RWPE2 (cell line): Measurements from ENCODE around the gene EPX.

Experiments
- ATAC-seq: fragments of 200-7000 bp; cut with Tn5 transposase; 3 replicates; pipeline ENCODE4 v1.9.1; 2021; ENCODE audit warnings: low read depth
- DNase-seq: peaks from one replicate; pipeline ENCODE4 v3.0.0-alpha.2; 2020; ENCODE audit warnings: low spot score
- H3K27ac ChIP-seq: fragments of 450-650 bp; 2 replicates; pipeline ENCODE4 v1.5.1; 2017; ENCODE audit warnings: mild to moderate bottlenecking; ENCODE audit not compliant: poor library complexity, severe bottlenecking
- H3K27me3 ChIP-seq: fragments of 250-450 bp; sonication (Bioruptor Pico); 2 replicates; pipeline ENCODE4 v1.5.1; 2021; ENCODE audit warnings: mild to moderate bottlenecking, moderate library complexity; ENCODE audit not compliant: insufficient read depth, poor library complexity, severe bottlenecking
- H3K36me3 ChIP-seq: fragments of 250-450 bp; sonication (Bioruptor Pico); 2 replicates; pipeline ENCODE4 v1.5.1; 2020; ENCODE audit warnings: low read depth, mild to moderate bottlenecking, moderate library complexity
- H3K4me1 ChIP-seq: fragments of 250-450 bp; sonication (Bioruptor Pico); 2 replicates; pipeline ENCODE4 v1.5.1; 2021; ENCODE audit warnings: mild to moderate bottlenecking, moderate library complexity; ENCODE audit not compliant: insufficient read depth, poor library complexity, severe bottlenecking
- H3K4me3 ChIP-seq: fragments of 250-450 bp; sonication (Bioruptor Pico); 2 replicates; pipeline ENCODE4 v1.5.1; 2021; ENCODE audit warnings: mild to moderate bottlenecking, moderate library complexity; ENCODE audit not compliant: severe bottlenecking
- H3K9me3 ChIP-seq: fragments of 250-450 bp; sonication (Bioruptor Pico); 2 replicates; pipeline ENCODE4 v1.5.1; 2021; ENCODE audit warnings: mild to moderate bottlenecking, moderate library complexity; ENCODE audit not compliant: severe bottlenecking
- CTCF ChIP-seq: fragments of 450-650 bp; IDR thresholded peaks from one replicate; pipeline ENCODE4 v1.5.1; 2017; ENCODE audit warnings: mild to moderate bottlenecking, moderate library complexity; ENCODE audit not compliant: poor library complexity, severe bottlenecking

EPX gene

GRCh38 chr17:58229881-58230280, 37.4 kb downstream of the EPX start:
- H3K4me3 ChIP-seq, result no peak overlapping the region
- no peaks in the 10 kb centered on the region for H3K36me3 ChIP-seq
- TF ChIP-seq CTCF, result no peak
- ATAC-seq (no peak), DNase-seq (no peak)
- no peaks in the 10 kb centered on the region for H3K4me1 ChIP-seq
- no peaks in the 10 kb centered on the region for H3K9me3 ChIP-seq
- H3K27ac ChIP-seq, result no peak overlapping the region
- H3K27me3 ChIP-seq, result peaks cover 2% of the 10 kb centered on the region

GRCh38 chr17:58231641-58232040, 39.1 kb downstream of the EPX start:
- peaks cover 4% of the 10 kb centered on the region for H3K27me3 ChIP-seq
- no peaks in the 10 kb centered on the region for H3K9me3 ChIP-seq
- no peak overlapping the region for H3K27ac ChIP-seq
- no peaks in the 10 kb centered on the region for H3K4me1 ChIP-seq
- DNase-seq (no peak), ATAC-seq (no peak)
- no peak for TF ChIP-seq CTCF
- no peak overlapping the region for H3K4me3 ChIP-seq
- no peaks in the 10 kb centered on the region for H3K36me3 ChIP-seq

- ATAC-seq, result peak; percentile 90
- H3K27ac ChIP-seq, result no peak overlapping the region
These were observed 40.2 kb downstream of the EPX start for GRCh38 chr17:58232707-58233156.

GRCh38 chr17:58233543-58233942, 41.0 kb downstream of the EPX start:
- no peaks in the 10 kb centered on the region for H3K9me3 ChIP-seq
- ATAC-seq, result no peak
- no peak for TF ChIP-seq CTCF
- no peaks in the 10 kb centered on the region for H3K4me1 ChIP-seq
- H3K36me3 ChIP-seq, result no peaks in the 10 kb centered on the region
- H3K4me3 ChIP-seq, result no peak overlapping the region
- peaks cover 6% of the 10 kb centered on the region for H3K27me3 ChIP-seq
- DNase-seq, result no peak
- no peak overlapping the region for H3K27ac ChIP-seq

More at GRCh38 chr17:58232707-58233156, 40.2 kb downstream of the EPX start:
- Histone ChIP-seq H3K4me3 (no peak overlapping the region), H3K27me3 (peaks cover 4% of the 10 kb centered on the region), H3K9me3 (no peaks in the 10 kb centered on the region), H3K36me3 (no peaks in the 10 kb centered on the region), H3K4me1 (no peaks in the 10 kb centered on the region)
- no peak for DNase-seq
- no peak for TF ChIP-seq CTCF

- no peaks in the 10 kb centered on the region for H3K9me3 ChIP-seq
- H3K4me3 ChIP-seq, result no peak overlapping the region
- no peak overlapping the region for H3K27ac ChIP-seq
- H3K4me1 ChIP-seq, result no peaks in the 10 kb centered on the region
- H3K36me3 ChIP-seq, result no peaks in the 10 kb centered on the region
- peaks cover 12% of the 10 kb centered on the region for H3K27me3 ChIP-seq
- DNase-seq (no peak), ATAC-seq (no peak)
- no peak for TF ChIP-seq CTCF
These were observed 42.0 kb downstream of the EPX start for GRCh38 chr17:58234512-58234911.
